Putamen (tissue), 1 donor: ENCODE results near the gene SUPT20H.
A peak's percentile ranks its signal among the peaks of the same experiment; 100 is the strongest.

Experiments used
- DNase-seq: peaks from one replicate; pipeline ENCODE4 v3.0.0-alpha.2; 2016; ENCODE audit warnings: low spot score

The SUPT20H gene

GRCh38 chr13:36999054-36999714 is 60.3 kb downstream of the SUPT20H start, which contains the start of gene ALG5:
Gene ALG5 (minus strand): TSS chr13:36999340. CDS start chr13:36999300, 40 bp downstream.
- peak; percentile 93 for DNase-seq

- peak; percentile 29 for DNase-seq
Measured at GRCh38 chr13:36998624-36999041, 60.9 kb downstream of the SUPT20H start.

- DNase-seq: no peak
Measured at GRCh38 chr13:36997716-36998427, 61.6 kb downstream of the SUPT20H start.

- no peak for DNase-seq
Measured at GRCh38 chr13:36992362-36992761, 67.1 kb downstream of the SUPT20H start.

- DNase-seq: no peak
Measured at GRCh38 chr13:36986462-36987240, 72.8 kb downstream of the SUPT20H start.

- DNase-seq: no peak
Measured at GRCh38 chr13:36981156-36981743, 78.2 kb downstream of the SUPT20H start.

GRCh38 chr13:36979361-36980050 is 80.0 kb downstream of the SUPT20H start:
- no peak for DNase-seq

- no peak for DNase-seq
Measured at GRCh38 chr13:36975172-36975571, 84.3 kb downstream of the SUPT20H start.

GRCh38 chr13:36973621-36974295 is 85.7 kb downstream of the SUPT20H start:
- no peak for DNase-seq

- DNase-seq: no peak
Measured at GRCh38 chr13:36973009-36973408, 86.5 kb downstream of the SUPT20H start.

GRCh38 chr13:36966404-36966803 is 93.1 kb downstream of the SUPT20H start:
- no peak for DNase-seq

- no peak for DNase-seq
Measured at GRCh38 chr13:36965767-36966166, 93.7 kb downstream of the SUPT20H start.

- no peak for DNase-seq
Measured at GRCh38 chr13:36959456-36960116, 99.9 kb downstream of the SUPT20H start.
